KMS-11 (cell line): ENCODE measurements around the gene FNTB.

ENCODE experiments used
- H2AFZ ChIP-seq: fragments of 200-600 bp; sonication (generic); 2 replicates; pipeline ENCODE4 v1.6.1; 2016; ENCODE audit warnings: antibody characterized with exemption, mixed run types, low read depth
- H3K27ac ChIP-seq: fragments of 200-600 bp; sonication (generic); 2 replicates; pipeline ENCODE4 v1.6.1; 2016; ENCODE audit warnings: mild to moderate bottlenecking, mixed run types
- H3K27me3 ChIP-seq: fragments of 200-600 bp; sonication (generic); 2 replicates; pipeline ENCODE4 v1.6.1; 2017; ENCODE audit warnings: mild to moderate bottlenecking, low read depth, mixed run types, moderate library complexity; ENCODE audit not compliant: insufficient read depth
- H3K36me3 ChIP-seq: fragments of 200-600 bp; sonication (generic); 2 replicates; pipeline ENCODE4 v1.6.1; 2017; ENCODE audit warnings: mild to moderate bottlenecking, mixed run types; ENCODE audit not compliant: insufficient read depth
- H3K4me1 ChIP-seq: fragments of 200-600 bp; sonication (generic); 2 replicates; pipeline ENCODE4 v1.6.1; 2016; ENCODE audit warnings: mild to moderate bottlenecking, low read depth, mixed run types; ENCODE audit not compliant: poor library complexity, severe bottlenecking
- H3K4me2 ChIP-seq: fragments of 200-600 bp; sonication (generic); 2 replicates; pipeline ENCODE4 v1.7.0; 2016; ENCODE audit warnings: mild to moderate bottlenecking, mixed run types
- H3K4me3 ChIP-seq: fragments of 200-600 bp; sonication (generic); IDR thresholded peaks from 2 replicates; pipeline ENCODE4 v1.6.1; 2017; ENCODE audit warnings: low read depth, low read length, mixed read lengths; ENCODE audit not compliant: insufficient read depth
- H3K79me2 ChIP-seq: fragments of 200-600 bp; sonication (generic); 2 replicates; pipeline ENCODE4 v1.6.1; 2016; ENCODE audit warnings: low read depth, mixed run types; ENCODE audit not compliant: insufficient read depth
- H3K9ac ChIP-seq: fragments of 200-600 bp; sonication (generic); 2 replicates; pipeline ENCODE4 v1.6.1; 2016; ENCODE audit warnings: mild to moderate bottlenecking, mixed run types
- H4K20me1 ChIP-seq: fragments of 200-600 bp; sonication (generic); 2 replicates; pipeline ENCODE4 v1.6.1; 2016; ENCODE audit warnings: mild to moderate bottlenecking, mixed run types; ENCODE audit not compliant: insufficient read depth
- TF ChIP-seq, protein P1 (sequence below): fragments of 200-600 bp; sonication (generic); conservative IDR thresholded peaks from 2 replicates; pipeline ENCODE4 v1.6.1; 2017; ENCODE audit warnings: low read depth, mild to moderate bottlenecking, antibody characterized with exemption, low read length, moderate library complexity, mixed read lengths

The FNTB gene

DNA sequence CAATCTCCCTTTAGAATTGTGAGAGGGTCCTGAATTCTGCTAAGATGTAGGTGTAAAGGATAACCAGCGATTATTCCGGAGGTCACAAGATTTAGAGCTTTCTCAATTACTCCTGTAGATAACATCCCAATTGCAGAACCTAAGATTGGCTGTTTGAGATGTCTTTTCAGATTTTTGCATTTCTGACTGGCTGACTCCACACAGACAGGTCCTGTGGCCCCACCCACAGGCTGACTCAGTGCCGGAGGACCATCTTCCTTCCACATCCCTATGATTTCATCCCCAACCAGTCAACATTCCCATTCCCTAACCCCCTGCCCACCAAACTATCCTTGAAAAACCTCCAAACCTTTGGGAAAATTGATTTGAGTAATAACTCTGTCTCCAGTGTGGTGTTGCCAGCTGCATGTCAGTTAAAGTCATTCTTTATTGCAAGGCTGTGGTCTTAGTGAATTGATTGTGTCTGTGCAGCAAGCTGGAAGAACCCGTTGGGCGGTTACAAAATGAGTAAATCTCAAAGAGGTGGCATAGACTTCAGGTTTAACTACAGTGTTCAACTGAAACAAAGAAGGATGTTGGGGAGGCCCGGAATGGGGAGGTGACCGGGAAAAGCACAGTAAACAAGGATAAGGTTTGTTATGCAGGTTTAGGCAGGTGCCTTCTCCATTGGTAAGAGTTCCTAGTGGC, 10.6 kb downstream of the FNTB start:
- Histone ChIP-seq H3K27ac (no peak overlapping the region), H3K4me1 (peaks cover 8% of the 10 kb centered on the region), H4K20me1 (no peaks in the 10 kb centered on the region), H3K27me3 (no peaks in the 10 kb centered on the region), H2AFZ (no peak overlapping the region), H3K4me2 (no peak overlapping the region), H3K36me3 (no peaks in the 10 kb centered on the region), H3K79me2 (no peaks in the 10 kb centered on the region), H3K4me3 (no peak overlapping the region), H3K9ac (no peak overlapping the region)
- TF ChIP-seq, protein P1, sequence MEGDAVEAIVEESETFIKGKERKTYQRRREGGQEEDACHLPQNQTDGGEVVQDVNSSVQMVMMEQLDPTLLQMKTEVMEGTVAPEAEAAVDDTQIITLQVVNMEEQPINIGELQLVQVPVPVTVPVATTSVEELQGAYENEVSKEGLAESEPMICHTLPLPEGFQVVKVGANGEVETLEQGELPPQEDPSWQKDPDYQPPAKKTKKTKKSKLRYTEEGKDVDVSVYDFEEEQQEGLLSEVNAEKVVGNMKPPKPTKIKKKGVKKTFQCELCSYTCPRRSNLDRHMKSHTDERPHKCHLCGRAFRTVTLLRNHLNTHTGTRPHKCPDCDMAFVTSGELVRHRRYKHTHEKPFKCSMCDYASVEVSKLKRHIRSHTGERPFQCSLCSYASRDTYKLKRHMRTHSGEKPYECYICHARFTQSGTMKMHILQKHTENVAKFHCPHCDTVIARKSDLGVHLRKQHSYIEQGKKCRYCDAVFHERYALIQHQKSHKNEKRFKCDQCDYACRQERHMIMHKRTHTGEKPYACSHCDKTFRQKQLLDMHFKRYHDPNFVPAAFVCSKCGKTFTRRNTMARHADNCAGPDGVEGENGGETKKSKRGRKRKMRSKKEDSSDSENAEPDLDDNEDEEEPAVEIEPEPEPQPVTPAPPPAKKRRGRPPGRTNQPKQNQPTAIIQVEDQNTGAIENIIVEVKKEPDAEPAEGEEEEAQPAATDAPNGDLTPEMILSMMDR: no peak

GRCh38 chr14:64998455-64998931, 11.8 kb downstream of the FNTB start:
- no peak overlapping the region for H2AFZ ChIP-seq
- TF ChIP-seq, protein P1: no peak
- H3K27me3 ChIP-seq: no peaks in the 10 kb centered on the region
- no peak overlapping the region for H3K9ac ChIP-seq
- no peaks in the 10 kb centered on the region for H3K36me3 ChIP-seq
- H4K20me1 ChIP-seq: no peaks in the 10 kb centered on the region
- H3K79me2 ChIP-seq: no peaks in the 10 kb centered on the region
- H3K27ac ChIP-seq: no peak overlapping the region
- no peak overlapping the region for H3K4me3 ChIP-seq
- H3K4me1 ChIP-seq: peaks cover 3% of the 10 kb centered on the region
- no peak overlapping the region for H3K4me2 ChIP-seq

DNA sequence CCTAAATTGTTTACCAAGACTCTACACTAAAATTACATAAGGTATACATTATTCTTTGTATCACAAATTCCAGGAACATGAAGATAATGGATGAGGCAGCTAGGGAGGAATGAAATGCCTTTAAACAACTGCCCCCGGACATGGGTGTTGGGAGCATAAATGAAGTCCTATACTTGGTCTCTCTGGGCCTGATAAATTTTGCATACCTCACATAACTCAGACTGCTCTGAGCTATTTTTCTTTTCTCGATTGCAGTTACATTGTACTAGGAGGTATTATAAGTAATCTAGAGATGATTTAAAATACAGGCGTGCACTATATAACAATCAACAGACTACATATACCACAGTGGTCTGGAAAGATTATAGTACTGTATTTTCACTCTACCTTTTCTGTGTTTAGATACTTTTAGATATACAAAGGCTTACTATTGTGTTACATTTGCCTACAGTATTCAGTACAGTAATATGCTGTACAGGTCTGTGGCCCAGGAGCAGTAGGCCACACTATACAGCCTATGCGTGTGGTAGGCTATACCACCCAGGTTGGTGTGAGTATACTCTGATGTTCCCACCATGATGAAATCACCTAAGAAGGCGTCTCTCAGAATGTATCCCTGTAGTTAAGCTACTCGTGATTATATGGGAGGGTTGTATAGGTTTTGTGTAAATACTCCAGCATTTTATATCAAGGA, 14.3 kb downstream of the FNTB start:
- Histone ChIP-seq H3K9ac (no peak overlapping the region), H3K4me3 (no peak overlapping the region), H4K20me1 (no peaks in the 10 kb centered on the region), H3K27ac (no peak overlapping the region), H2AFZ (no peak overlapping the region), H3K4me2 (no peak overlapping the region), H3K4me1 (peaks cover 10% of the 10 kb centered on the region), H3K79me2 (no peaks in the 10 kb centered on the region), H3K36me3 (no peaks in the 10 kb centered on the region), H3K27me3 (no peaks in the 10 kb centered on the region)
- TF ChIP-seq, protein P1: no peak

GRCh38 chr14:65001723-65002122, 15.0 kb downstream of the FNTB start:
- Histone ChIP-seq H3K9ac (no peak overlapping the region), H3K4me2 (no peak overlapping the region), H3K4me1 (peaks cover 10% of the 10 kb centered on the region), H2AFZ (no peak overlapping the region), H3K36me3 (no peaks in the 10 kb centered on the region), H4K20me1 (no peaks in the 10 kb centered on the region), H3K79me2 (no peaks in the 10 kb centered on the region), H3K4me3 (no peak overlapping the region), H3K27ac (no peak overlapping the region), H3K27me3 (no peaks in the 10 kb centered on the region)
- TF ChIP-seq, protein P1: no peak
